Liver (tissue), 3 donors: Measurements from ENCODE around the gene ZFP36.

Experiments
- FOXA1 ChIP-seq: IDR thresholded peaks from 2 replicates; pipeline ENCODE4 v1.6.1; 2016; ENCODE audit warnings: antibody characterized with exemption
- GABPA ChIP-seq, 2 donors: IDR thresholded peaks in 1 of 2; conservative IDR thresholded peaks in 1 of 2; 2 replicates each; pipeline ENCODE4 v1.6.1; 2016; ENCODE audit warnings: antibody characterized with exemption in 2 of 2, mild to moderate bottlenecking in 1 of 2, moderate library complexity in 1 of 2
- JUND ChIP-seq, 2 donors: IDR thresholded peaks; 2 replicates each; pipeline ENCODE4 v1.6.1; 2016; ENCODE audit warnings: antibody characterized with exemption in 2 of 2
- MAX ChIP-seq: IDR thresholded peaks from 2 replicates; pipeline ENCODE4 v1.6.1; 2016; ENCODE audit warnings: antibody characterized with exemption
- NR2F2 ChIP-seq: IDR thresholded peaks from 2 replicates; pipeline ENCODE4 v1.6.1; 2016; ENCODE audit warnings: antibody characterized with exemption
- REST ChIP-seq: IDR thresholded peaks from 2 replicates; pipeline ENCODE4 v1.6.1; 2016; ENCODE audit warnings: antibody characterized with exemption, mild to moderate bottlenecking
- RXRA ChIP-seq, 2 donors: IDR thresholded peaks; 2 replicates each; pipeline ENCODE4 v1.6.1; 2017 to 2018; ENCODE audit warnings: antibody characterized with exemption in 2 of 2, mild to moderate bottlenecking in 1 of 2
- SP1 ChIP-seq: IDR thresholded peaks from 2 replicates; pipeline ENCODE4 v1.6.1; 2018; ENCODE audit warnings: antibody characterized with exemption, mild to moderate bottlenecking
- ZBTB33 ChIP-seq: IDR thresholded peaks from 2 replicates; pipeline ENCODE4 v1.6.1; 2016; ENCODE audit warnings: antibody characterized with exemption
- TF ChIP-seq, protein P1 (sequence below): fragments of 150-350 bp; IDR thresholded peaks from 2 replicates; pipeline ENCODE4 v1.5.1; 2017; ENCODE audit warnings: improper control_type of control experiment, low read depth, low read length; ENCODE audit not compliant: missing input control
- TF ChIP-seq, protein P2 (sequence below): IDR thresholded peaks from 2 replicates; pipeline ENCODE4 v1.6.1; 2016; ENCODE audit warnings: antibody characterized with exemption
- donor health status: healthy.
- donor health status: healthy.

GRCh38 chr19:39388657-39389056 is 18.0 kb upstream of the ZFP36 start:
- TF ChIP-seq NR2F2 (no peak), GABPA (IDR thresholded peaks at IDR 0.05 in 1 of 2, conservative IDR thresholded peaks at IDR 0.05 in 1 of 2) (no peak), FOXA1 (no peak), ZBTB33 (no peak), MAX (no peak), REST (no peak), RXRA (IDR thresholded peaks at IDR 0.05) (no peak), JUND (IDR thresholded peaks at IDR 0.05) (no peak), SP1 (no peak)
- TF ChIP-seq, protein P1, sequence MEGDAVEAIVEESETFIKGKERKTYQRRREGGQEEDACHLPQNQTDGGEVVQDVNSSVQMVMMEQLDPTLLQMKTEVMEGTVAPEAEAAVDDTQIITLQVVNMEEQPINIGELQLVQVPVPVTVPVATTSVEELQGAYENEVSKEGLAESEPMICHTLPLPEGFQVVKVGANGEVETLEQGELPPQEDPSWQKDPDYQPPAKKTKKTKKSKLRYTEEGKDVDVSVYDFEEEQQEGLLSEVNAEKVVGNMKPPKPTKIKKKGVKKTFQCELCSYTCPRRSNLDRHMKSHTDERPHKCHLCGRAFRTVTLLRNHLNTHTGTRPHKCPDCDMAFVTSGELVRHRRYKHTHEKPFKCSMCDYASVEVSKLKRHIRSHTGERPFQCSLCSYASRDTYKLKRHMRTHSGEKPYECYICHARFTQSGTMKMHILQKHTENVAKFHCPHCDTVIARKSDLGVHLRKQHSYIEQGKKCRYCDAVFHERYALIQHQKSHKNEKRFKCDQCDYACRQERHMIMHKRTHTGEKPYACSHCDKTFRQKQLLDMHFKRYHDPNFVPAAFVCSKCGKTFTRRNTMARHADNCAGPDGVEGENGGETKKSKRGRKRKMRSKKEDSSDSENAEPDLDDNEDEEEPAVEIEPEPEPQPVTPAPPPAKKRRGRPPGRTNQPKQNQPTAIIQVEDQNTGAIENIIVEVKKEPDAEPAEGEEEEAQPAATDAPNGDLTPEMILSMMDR = no peak
- TF ChIP-seq, protein P2, sequence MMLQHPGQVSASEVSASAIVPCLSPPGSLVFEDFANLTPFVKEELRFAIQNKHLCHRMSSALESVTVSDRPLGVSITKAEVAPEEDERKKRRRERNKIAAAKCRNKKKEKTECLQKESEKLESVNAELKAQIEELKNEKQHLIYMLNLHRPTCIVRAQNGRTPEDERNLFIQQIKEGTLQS = no peak
